ENCODE data around the gene FBLIM1. TPM values are rescaled to one million over a fixed set of nuclear protein-coding genes. Genes with fewer than 3 reads are reported as not detected.

The FBLIM1 gene
- total RNA-seq, 2 donors from 2014 or later: 42.5 to 46.2 TPM

GRCh38 chr1:15717418-15718125, 41.0 kb upstream of the FBLIM1 start:
- DNase-seq: no peak
- intact Hi-C loops (cut with DNase I): no loop called here
- no peak overlapping the region for H3K27ac ChIP-seq

GRCh38 chr1:15718199-15718601, 40.4 kb upstream of the FBLIM1 start:
- no peaks in the 10 kb centered on the region for H3K9me3 ChIP-seq
- no peaks in the 10 kb centered on the region for H3K4me1 ChIP-seq
- ATAC-seq (no peak), DNase-seq (no peak)
- WGBS, 2 donors: 73 to 76% methylated on average over 6 to 8 of the region's 8 CpGs
- H3K27ac ChIP-seq: no peak overlapping the region
- intact Hi-C loops (cut with DNase I): no loop called here
- H3K27me3 ChIP-seq: no peaks in the 10 kb centered on the region
- no peak for TF ChIP-seq CTCF (IDR thresholded peaks at IDR 0.05)
- TF ChIP-seq POLR2A (IDR thresholded peaks at IDR 0.05): no peak
- no peak overlapping the region for H3K4me3 ChIP-seq
- peaks cover 0 to 16% of the 10 kb centered on the region in 2 donors for H3K36me3 ChIP-seq (replicated peaks in 1 of 2; ENCODE audit: insufficient read depth in 1 of 2, low read depth in 2 of 2)

More at GRCh38 chr1:15717418-15718125, 41.0 kb upstream of the FBLIM1 start:
- Histone ChIP-seq H3K27me3 (no peaks in the 10 kb centered on the region), H3K4me3 (no peak overlapping the region), H3K4me1 (no peaks in the 10 kb centered on the region), H3K9me3 (no peaks in the 10 kb centered on the region), H3K36me3 (replicated peaks in 1 of 2; ENCODE audit: insufficient read depth in 1 of 2, low read depth in 2 of 2) (peaks cover 0 to 16% of the 10 kb centered on the region in 2 donors)
- TF ChIP-seq POLR2A (IDR thresholded peaks at IDR 0.05): no peak
- TF ChIP-seq CTCF (IDR thresholded peaks at IDR 0.05): no peak
- WGBS, 2 donors: 83 to 96% methylated on average over 8 to 11 of the region's 11 CpGs
- no peak for ATAC-seq

- no peak for DNase-seq
- H3K27ac ChIP-seq: no peak overlapping the region
- TF ChIP-seq CTCF (IDR thresholded peaks at IDR 0.05) (no peak), POLR2A (IDR thresholded peaks at IDR 0.05) (no peak)
- intact Hi-C loops (cut with DNase I): no loop called here
- no peaks in the 10 kb centered on the region for H3K4me1 ChIP-seq
- peaks cover 0 to 16% of the 10 kb centered on the region in 2 donors for H3K36me3 ChIP-seq (replicated peaks in 1 of 2; ENCODE audit: insufficient read depth in 1 of 2, low read depth in 2 of 2)
- ATAC-seq: no peak
- no peaks in the 10 kb centered on the region for H3K27me3 ChIP-seq
- H3K4me3 ChIP-seq: no peak overlapping the region
- WGBS, 2 donors: 84 to 92% methylated on average over 11 to 12 of the region's 12 CpGs
- H3K9me3 ChIP-seq: no peaks in the 10 kb centered on the region
Measured at GRCh38 chr1:15719381-15720120, 39.0 kb upstream of the FBLIM1 start.

- TF ChIP-seq CTCF (IDR thresholded peaks at IDR 0.05) (no peak), POLR2A (IDR thresholded peaks at IDR 0.05) (no peak)
- H3K4me3 ChIP-seq: no peak overlapping the region
- DNase-seq (no peak), ATAC-seq (no peak)
- no peaks in the 10 kb centered on the region for H3K4me1 ChIP-seq
- WGBS, 2 donors: 91 to 95% methylated on average over 3 of the region's 3 CpGs
- H3K27ac ChIP-seq: no peak overlapping the region
- H3K36me3 ChIP-seq (replicated peaks in 1 of 2; ENCODE audit: insufficient read depth in 1 of 2, low read depth in 2 of 2): peaks cover 0 to 17% of the 10 kb centered on the region in 2 donors
- intact Hi-C loops (cut with DNase I): no loop called here
- no peaks in the 10 kb centered on the region for H3K9me3 ChIP-seq
- H3K27me3 ChIP-seq: no peaks in the 10 kb centered on the region
Measured at GRCh38 chr1:15720861-15721260, 37.7 kb upstream of the FBLIM1 start.
